HL-60 (cell line): ENCODE data around the gene NEDD1.

Experiments used
- POLR2AphosphoS5 ChIP-seq: IDR thresholded peaks from 2 replicates; pipeline ENCODE4 v1.6.1; 2012; ENCODE audit warnings: low read depth
- TF ChIP-seq, protein P1 (sequence below): IDR thresholded peaks from one replicate; pipeline ENCODE4 v1.5.1; 2011; ENCODE audit warnings: low read length, control low read depth, inconsistent platforms; ENCODE audit not compliant: insufficient read depth
- TF ChIP-seq, protein P2 (sequence below): IDR thresholded peaks from 2 replicates; pipeline ENCODE4 v1.6.1; 2012; ENCODE audit warnings: low read depth; ENCODE audit not compliant: insufficient replicate concordance

DNA sequence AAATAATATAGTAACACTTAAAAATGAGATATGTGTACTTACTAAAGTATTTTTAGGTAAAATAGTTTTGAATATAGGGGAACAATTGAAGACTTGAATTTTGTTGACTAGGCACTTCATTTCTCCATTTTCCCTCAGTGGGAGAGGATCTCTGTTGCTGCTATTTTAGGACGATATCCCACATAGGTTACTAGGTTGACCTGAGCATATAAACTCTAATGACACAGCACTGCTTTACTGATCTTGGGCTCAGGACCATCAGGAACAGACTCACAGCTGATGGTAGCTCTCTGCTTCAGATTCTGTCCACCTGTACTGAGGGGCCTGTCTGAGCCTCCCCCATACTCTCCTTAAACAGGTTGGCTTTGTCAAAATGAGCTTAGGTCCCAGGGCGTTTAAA is 5.9 kb downstream of the NEDD1 start:
- TF ChIP-seq, protein P1, sequence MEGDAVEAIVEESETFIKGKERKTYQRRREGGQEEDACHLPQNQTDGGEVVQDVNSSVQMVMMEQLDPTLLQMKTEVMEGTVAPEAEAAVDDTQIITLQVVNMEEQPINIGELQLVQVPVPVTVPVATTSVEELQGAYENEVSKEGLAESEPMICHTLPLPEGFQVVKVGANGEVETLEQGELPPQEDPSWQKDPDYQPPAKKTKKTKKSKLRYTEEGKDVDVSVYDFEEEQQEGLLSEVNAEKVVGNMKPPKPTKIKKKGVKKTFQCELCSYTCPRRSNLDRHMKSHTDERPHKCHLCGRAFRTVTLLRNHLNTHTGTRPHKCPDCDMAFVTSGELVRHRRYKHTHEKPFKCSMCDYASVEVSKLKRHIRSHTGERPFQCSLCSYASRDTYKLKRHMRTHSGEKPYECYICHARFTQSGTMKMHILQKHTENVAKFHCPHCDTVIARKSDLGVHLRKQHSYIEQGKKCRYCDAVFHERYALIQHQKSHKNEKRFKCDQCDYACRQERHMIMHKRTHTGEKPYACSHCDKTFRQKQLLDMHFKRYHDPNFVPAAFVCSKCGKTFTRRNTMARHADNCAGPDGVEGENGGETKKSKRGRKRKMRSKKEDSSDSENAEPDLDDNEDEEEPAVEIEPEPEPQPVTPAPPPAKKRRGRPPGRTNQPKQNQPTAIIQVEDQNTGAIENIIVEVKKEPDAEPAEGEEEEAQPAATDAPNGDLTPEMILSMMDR, result no peak
- TF ChIP-seq, protein P2, sequence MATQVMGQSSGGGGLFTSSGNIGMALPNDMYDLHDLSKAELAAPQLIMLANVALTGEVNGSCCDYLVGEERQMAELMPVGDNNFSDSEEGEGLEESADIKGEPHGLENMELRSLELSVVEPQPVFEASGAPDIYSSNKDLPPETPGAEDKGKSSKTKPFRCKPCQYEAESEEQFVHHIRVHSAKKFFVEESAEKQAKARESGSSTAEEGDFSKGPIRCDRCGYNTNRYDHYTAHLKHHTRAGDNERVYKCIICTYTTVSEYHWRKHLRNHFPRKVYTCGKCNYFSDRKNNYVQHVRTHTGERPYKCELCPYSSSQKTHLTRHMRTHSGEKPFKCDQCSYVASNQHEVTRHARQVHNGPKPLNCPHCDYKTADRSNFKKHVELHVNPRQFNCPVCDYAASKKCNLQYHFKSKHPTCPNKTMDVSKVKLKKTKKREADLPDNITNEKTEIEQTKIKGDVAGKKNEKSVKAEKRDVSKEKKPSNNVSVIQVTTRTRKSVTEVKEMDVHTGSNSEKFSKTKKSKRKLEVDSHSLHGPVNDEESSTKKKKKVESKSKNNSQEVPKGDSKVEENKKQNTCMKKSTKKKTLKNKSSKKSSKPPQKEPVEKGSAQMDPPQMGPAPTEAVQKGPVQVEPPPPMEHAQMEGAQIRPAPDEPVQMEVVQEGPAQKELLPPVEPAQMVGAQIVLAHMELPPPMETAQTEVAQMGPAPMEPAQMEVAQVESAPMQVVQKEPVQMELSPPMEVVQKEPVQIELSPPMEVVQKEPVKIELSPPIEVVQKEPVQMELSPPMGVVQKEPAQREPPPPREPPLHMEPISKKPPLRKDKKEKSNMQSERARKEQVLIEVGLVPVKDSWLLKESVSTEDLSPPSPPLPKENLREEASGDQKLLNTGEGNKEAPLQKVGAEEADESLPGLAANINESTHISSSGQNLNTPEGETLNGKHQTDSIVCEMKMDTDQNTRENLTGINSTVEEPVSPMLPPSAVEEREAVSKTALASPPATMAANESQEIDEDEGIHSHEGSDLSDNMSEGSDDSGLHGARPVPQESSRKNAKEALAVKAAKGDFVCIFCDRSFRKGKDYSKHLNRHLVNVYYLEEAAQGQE, result no peak
- TF ChIP-seq POLR2AphosphoS5, result no peak
